Activated CD8-positive, alpha-beta memory T cell treated with anti-CD3 and anti-CD28 coated beads, Interleukin-2, amount 50 U/mL, for 24 hours (primary cell): Measurements from ENCODE around the gene BMP8B.

Source experiments
- DNase-seq: peaks from one replicate; pipeline ENCODE4 v3.0.0-alpha.2; 2020; ENCODE audit errors: extremely low read depth

BMP8B gene

DNA sequence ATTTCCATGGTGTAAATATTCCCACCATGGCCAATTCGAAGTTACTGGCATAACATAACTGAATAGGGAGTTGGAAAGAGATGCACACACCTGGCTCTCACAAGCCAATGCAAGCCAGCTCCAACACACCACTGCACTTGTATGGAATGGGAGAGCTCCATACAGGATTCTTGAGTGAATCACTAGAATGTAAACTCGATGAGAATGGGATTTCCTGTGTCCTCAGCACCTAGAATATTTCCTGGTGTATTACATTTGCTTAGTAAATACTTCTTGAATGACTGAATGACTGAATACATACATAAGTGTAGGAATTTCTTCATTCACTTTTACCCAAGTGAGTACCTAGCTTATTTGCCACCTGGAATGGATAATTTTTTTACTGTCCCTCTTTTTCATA, 66.2 kb downstream of the BMP8B start:
- no peak for DNase-seq

DNA sequence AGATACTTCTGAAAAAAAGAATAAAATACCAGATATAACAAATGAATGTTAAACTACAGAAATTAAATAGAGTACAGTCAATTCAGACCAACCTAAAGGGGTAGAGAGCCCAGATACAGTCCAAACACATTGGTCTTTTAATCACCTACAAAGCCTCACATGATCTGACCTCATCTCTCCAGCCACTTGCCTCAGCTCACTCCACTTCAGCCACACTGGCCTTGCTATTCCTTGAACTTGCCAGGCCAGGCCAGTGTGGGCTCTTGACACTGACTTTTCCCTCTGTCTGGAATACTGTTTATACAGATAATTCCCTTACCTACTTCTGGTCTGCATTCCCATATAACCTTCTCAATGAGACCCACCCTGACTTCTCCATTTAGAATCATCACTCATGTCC, 67.0 kb downstream of the BMP8B start:
- DNase-seq, result no peak

GRCh38 chr1:39720094-39720999, 68.3 kb downstream of the BMP8B start:
- DNase-seq, result no peak

DNA sequence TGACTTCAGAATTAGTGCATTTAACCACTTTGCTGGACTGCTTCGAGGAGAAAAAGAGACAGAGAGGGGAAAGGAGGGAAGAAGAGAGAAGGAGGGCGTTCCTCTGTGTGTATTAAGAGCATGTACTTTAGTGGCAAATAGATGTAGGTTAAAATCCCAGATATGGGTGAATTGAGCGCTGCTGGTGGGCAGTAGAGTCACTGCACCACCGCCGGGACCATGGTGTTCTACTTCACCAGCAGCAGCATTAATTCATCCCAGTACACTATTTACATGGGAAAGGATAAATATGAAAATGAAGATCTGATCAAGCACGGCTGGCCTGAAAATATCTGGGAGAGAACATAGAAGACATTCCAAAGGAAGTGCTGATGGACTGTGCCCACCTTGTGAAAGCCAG, 70.9 kb downstream of the BMP8B start:
- DNase-seq, result no peak

- no peak for DNase-seq
Measured at GRCh38 chr1:39713557-39713956, 75.1 kb downstream of the BMP8B start.

DNA sequence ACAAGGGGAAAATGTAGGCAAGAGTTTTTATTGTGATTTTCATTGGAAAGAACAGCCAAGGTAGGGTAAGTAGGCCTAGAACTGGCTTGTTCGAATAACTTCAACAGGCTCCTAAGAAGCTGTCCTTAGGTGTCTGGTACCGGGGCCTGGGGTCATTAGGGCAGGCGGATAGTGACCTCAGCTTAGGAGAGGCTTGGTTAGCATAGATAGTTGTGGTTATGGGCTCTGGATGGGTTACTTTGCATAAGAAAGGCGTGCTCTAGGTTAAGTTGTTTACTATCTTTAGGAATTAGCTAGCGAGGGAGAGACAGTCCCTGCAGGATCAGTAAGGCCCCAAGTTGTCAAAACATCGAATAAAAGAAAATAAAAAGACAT, 76.7 kb downstream of the BMP8B start:
- DNase-seq, result no peak

- DNase-seq, result no peak
Measured at GRCh38 chr1:39711104-39711965, 77.3 kb downstream of the BMP8B start.

DNA sequence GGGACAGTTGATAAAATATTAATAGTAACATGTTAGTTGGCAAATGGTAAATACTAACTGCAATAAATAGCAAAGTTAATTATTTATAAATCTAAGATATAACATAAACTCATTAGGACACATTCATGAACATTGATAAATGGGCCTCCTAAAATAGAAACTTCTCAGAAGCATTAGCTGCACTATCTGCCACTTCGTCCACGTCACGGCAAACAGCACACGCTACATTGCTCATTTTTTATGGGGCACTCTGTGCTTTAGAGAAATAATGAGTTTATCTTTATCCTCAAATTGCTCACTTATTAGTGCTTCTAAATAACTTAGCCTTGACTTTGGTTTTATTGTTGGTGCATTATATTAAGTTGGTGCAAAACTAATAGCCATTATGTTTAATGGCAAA, 81.2 kb downstream of the BMP8B start:
- DNase-seq, result no peak
